H1 (cell line): ENCODE data around the gene MAP4K4. TPM values are rescaled to one million over a fixed set of nuclear protein-coding genes. Genes with fewer than 3 reads are reported as not detected.

Experiments used
- HDAC2 ChIP-seq, 2 experiments: fragments of 300-600 bp in 1 of 2; sonication (generic) in 1 of 2; IDR thresholded peaks; 2 replicates each; pipeline ENCODE4 v1.6.1; 2011 to 2012; ENCODE audit warnings: low read depth in 2 of 2, low read length in 2 of 2, mild to moderate bottlenecking in 2 of 2, moderate library complexity in 2 of 2, borderline replicate concordance in 1 of 2, inconsistent platforms in 1 of 2
- JUN ChIP-seq: IDR thresholded peaks from 2 replicates; pipeline ENCODE4 v1.6.1; 2011; ENCODE audit warnings: low read depth, mild to moderate bottlenecking, improper control_type of control experiment, low read length
- KDM4A ChIP-seq: IDR thresholded peaks from one replicate; pipeline ENCODE4 v1.7.1; 2012; ENCODE audit warnings: low read depth, mild to moderate bottlenecking, moderate library complexity, low read length, inconsistent platforms; ENCODE audit not compliant: severe bottlenecking
- KDM5A ChIP-seq: fragments of 200-600 bp; IDR thresholded peaks from 2 replicates; pipeline ENCODE4 v1.7.1; 2012; ENCODE audit warnings: mild to moderate bottlenecking, low read length, inconsistent platforms, mixed read lengths
- NANOG ChIP-seq: IDR thresholded peaks from 2 replicates; pipeline ENCODE4 v1.6.1; 2011; ENCODE audit warnings: low read length, low read depth, mild to moderate bottlenecking, inconsistent platforms; ENCODE audit not compliant: insufficient read depth, poor library complexity, severe bottlenecking
- PHF8 ChIP-seq: fragments of 200-600 bp; sonication (generic); conservative IDR thresholded peaks from 2 replicates; pipeline ENCODE4 v1.7.1; 2012; ENCODE audit warnings: low read depth, mild to moderate bottlenecking, inconsistent platforms, low read length, moderate library complexity
- POU5F1 ChIP-seq: IDR thresholded peaks from 2 replicates; pipeline ENCODE4 v1.6.1; 2011; ENCODE audit warnings: low read depth, mild to moderate bottlenecking, low read length, moderate library complexity
- RBBP5 ChIP-seq: IDR thresholded peaks from 2 replicates; pipeline ENCODE4 v1.7.1; 2012; ENCODE audit warnings: low read depth, mild to moderate bottlenecking, inconsistent platforms, low read length, moderate library complexity, borderline replicate concordance
- RNF2 ChIP-seq: fragments of 200-900, 300-1000 bp; sonication (generic); IDR thresholded peaks from 2 replicates; pipeline ENCODE4 v1.7.1; 2016; ENCODE audit warnings: borderline replicate concordance, low read depth, mild to moderate bottlenecking, antibody characterized with exemption, low read length; ENCODE audit not compliant: poor library complexity, severe bottlenecking; ENCODE audit errors: missing control alignments
- RXRA ChIP-seq: IDR thresholded peaks from 2 replicates; pipeline ENCODE4 v1.6.1; 2011; ENCODE audit warnings: low read depth, mild to moderate bottlenecking, low read length, moderate library complexity; ENCODE audit not compliant: insufficient read depth
- SAP30 ChIP-seq: fragments of 300-600 bp; sonication (generic); IDR thresholded peaks from 2 replicates; pipeline ENCODE4 v1.7.1; 2012; ENCODE audit warnings: low read length, moderate library complexity, mild to moderate bottlenecking, inconsistent platforms; ENCODE audit not compliant: insufficient read depth, insufficient replicate concordance
- SP2 ChIP-seq: IDR thresholded peaks from 2 replicates; pipeline ENCODE4 v1.6.1; 2012; ENCODE audit warnings: mild to moderate bottlenecking, low read length, inconsistent platforms
- USF2 ChIP-seq: IDR thresholded peaks from 2 replicates; pipeline ENCODE4 v1.6.1; 2011; ENCODE audit warnings: low read length, improper control_type of control experiment
- ZNF274 ChIP-seq: IDR thresholded peaks from 2 replicates; pipeline ENCODE4 v1.7.0; 2012; ENCODE audit warnings: low read length, borderline replicate concordance; ENCODE audit errors: extremely low read depth
- polyA plus RNA-seq, 7 experiments: library from polyadenylated mRNA; depleted of rRNA in 3 of 7; stranded (reverse) in 5 of 7; unstranded in 2 of 7; fragments of >200 nt in 5 of 7; fragments of 200-250 nt in 2 of 7; gene quantifications; 1 replicate in 5 of 7; 2 replicates in 1 of 7; 4 replicates in 1 of 7; pipeline versions ENCODE4 v1.2.1 to v1.2.3, GENCODE V29; 2011 to 2013; ENCODE audit warnings: missing spikeins in 2 of 7, mixed read lengths in 2 of 7
- total RNA-seq: library from RNA; stranded (reverse); fragmentation: NEBNext Ultra II Directional; extraction: Animal tissue kit (Norgen Biotek cat#: 25700); gene quantifications from 2 replicates; pipeline ENCODE4 v1.2.1, GENCODE V29; 2021
- TF ChIP-seq, protein P1 (sequence below), 3 experiments: IDR thresholded peaks; 1 replicate in 2 of 3; 2 replicates in 1 of 3; pipeline versions ENCODE4 v1.5.1 to v1.6.1; 2011; ENCODE audit warnings: low read length in 3 of 3, mild to moderate bottlenecking in 3 of 3, inconsistent platforms in 2 of 3, low read depth in 1 of 3, moderate library complexity in 1 of 3; ENCODE audit not compliant: insufficient read depth in 1 of 3; ENCODE audit errors: control extremely low read depth in 1 of 3
- TF ChIP-seq, protein P2 (sequence below): IDR thresholded peaks from 2 replicates; pipeline ENCODE4 v1.6.1; 2012; ENCODE audit warnings: inconsistent platforms
- TF ChIP-seq, protein P3 (sequence below): IDR thresholded peaks from 2 replicates; pipeline ENCODE4 v1.6.1; 2011; ENCODE audit warnings: low read depth, mild to moderate bottlenecking, low read length; ENCODE audit not compliant: insufficient read depth

MAP4K4 gene
- total and polyA plus RNA-seq, 2 of the 8 experiments (the other 6 are each of a cell fraction or from before 2014, with no cell fraction given), result 53.2 to 138 TPM

- TF ChIP-seq, protein P1, sequence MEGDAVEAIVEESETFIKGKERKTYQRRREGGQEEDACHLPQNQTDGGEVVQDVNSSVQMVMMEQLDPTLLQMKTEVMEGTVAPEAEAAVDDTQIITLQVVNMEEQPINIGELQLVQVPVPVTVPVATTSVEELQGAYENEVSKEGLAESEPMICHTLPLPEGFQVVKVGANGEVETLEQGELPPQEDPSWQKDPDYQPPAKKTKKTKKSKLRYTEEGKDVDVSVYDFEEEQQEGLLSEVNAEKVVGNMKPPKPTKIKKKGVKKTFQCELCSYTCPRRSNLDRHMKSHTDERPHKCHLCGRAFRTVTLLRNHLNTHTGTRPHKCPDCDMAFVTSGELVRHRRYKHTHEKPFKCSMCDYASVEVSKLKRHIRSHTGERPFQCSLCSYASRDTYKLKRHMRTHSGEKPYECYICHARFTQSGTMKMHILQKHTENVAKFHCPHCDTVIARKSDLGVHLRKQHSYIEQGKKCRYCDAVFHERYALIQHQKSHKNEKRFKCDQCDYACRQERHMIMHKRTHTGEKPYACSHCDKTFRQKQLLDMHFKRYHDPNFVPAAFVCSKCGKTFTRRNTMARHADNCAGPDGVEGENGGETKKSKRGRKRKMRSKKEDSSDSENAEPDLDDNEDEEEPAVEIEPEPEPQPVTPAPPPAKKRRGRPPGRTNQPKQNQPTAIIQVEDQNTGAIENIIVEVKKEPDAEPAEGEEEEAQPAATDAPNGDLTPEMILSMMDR (IDR thresholded peaks at IDR 0.05; ENCODE audit: control extremely low read depth in 1 of 3, insufficient read depth in 1 of 3, low read depth in 1 of 3, low read length in 3 of 3), result no peak
- TF ChIP-seq KDM4A (no peak), PHF8 (no peak), JUN (no peak), SAP30 (no peak), ZNF274 (no peak), POU5F1 (no peak), USF2 (no peak), RXRA (no peak), RBBP5 (0 out of 2 replicates have a peak, but pooled peaks have one; percentile 73), NANOG (no peak), HDAC2 (IDR thresholded peaks at IDR 0.05; ENCODE audit: borderline replicate concordance in 1 of 2, low read depth in 2 of 2, low read length in 2 of 2) (no peak), RNF2 (no peak), SP2 (no peak), KDM5A (no peak)
- TF ChIP-seq, protein P2, sequence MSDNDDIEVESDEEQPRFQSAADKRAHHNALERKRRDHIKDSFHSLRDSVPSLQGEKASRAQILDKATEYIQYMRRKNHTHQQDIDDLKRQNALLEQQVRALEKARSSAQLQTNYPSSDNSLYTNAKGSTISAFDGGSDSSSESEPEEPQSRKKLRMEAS, result no peak
- TF ChIP-seq, protein P3, sequence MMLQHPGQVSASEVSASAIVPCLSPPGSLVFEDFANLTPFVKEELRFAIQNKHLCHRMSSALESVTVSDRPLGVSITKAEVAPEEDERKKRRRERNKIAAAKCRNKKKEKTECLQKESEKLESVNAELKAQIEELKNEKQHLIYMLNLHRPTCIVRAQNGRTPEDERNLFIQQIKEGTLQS, result no peak
These were observed 1.0 kb upstream of the MAP4K4 start (continued) for GRCh38 chr2:101696272-101697123.
